Measurements from ENCODE around the gene SYNE2.

Gene SYNE2

DNA sequence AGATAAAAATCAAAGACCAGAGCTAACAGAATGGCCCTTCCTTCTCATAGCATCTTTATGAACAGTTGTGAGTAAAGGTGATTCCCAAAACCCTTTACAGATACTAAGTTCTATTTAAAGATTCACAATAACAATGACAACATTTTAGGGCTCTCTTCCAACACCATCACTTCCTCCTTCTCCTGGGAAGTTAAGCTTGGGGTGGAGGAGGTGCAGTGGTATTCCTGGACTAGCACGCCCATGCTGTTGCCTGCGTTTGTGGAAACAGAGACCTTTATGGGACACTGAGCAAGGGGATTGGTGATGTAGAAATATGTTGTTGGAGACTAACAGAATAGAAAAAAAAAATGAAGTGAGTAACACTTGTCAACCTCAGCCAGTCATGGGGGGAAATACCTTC lies 22.5 kb downstream of the SYNE2 start:
- no peak for DNase-seq

DNA sequence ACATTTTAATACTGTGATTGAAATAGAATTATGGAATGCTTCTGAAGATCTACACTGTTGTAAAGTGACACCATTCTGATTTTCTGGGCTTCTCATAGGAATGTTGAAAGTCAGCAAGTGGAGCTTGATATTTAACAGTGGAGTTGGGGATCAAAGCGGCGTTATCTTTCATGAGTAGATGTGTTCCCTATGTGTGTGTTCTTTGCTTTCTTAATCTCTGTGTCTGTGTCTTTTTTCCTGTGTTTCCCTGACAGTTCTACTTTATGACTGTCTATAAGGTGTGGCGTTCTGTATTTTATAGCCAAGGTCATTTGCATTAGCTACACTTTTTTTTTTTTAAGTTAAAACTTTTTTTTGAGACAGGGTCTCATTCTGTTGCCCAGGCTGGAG lies 24.7 kb downstream of the SYNE2 start:
- no peak for DNase-seq
- ATAC-seq = no peak

More for the DNA sequence above, 22.5 kb downstream of the SYNE2 start:
- no peak for ATAC-seq

DNA sequence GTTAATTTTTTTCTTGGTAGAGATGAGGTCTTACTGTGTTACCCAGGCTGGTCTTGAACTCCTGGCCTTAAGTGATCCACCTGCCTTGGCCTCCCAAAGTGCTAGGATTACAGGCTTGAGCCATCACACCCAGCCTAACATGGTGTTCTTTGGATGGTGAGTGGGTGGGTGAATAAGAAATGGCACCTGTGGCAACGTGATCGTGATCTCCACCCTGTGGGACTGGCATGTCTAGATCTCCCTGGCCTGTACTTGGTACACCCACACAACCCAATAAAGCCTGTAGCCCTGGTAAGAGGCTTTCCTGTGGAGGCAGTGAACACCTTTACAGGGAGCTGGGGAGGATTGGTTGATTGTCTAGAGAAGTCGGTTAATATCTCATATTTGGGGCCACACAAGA lies 25.2 kb downstream of the SYNE2 start:
- ATAC-seq = no peak
- DNase-seq = no peak

DNA sequence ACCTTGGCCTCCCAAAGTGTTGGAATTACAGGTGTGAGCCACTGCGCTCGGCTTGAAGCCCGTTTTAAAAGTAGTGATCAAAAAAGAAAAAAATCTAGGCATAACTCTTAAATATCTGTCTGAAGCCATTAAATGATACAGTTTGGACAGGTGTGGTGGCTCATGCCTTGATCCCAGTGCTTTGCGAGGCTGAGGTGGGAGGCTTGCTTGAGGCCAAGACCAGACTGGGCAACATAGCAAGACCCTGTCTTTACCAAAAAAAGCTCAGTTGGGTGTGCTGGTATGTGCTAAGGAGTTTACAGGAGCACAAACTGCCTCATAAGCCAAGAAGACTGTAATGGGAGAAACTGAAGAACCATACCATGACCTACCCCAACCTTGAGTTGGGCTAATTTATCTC lies 26.0 kb downstream of the SYNE2 start:
- no peak for ATAC-seq
- no peak for DNase-seq

DNA sequence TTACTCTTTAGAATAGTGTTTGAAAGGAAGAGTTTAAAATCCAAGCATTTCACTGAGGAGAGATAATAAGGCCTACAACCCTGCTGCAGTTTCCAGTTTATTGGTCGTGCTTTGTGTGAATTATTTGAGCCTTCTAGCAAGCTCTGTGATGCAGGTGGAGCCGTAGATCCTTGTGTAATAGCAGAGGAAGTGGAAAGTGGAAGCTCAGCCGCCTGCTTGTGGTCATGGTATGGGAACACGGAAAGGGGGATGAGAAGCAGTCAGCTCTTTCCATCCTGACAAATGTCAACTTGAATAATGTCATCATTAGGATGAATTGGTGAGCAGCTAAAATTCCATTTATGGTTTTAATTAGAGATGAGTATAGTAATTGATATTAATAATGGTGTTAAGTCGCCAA lies 29.1 kb downstream of the SYNE2 start:
- ATAC-seq (no peak), DNase-seq (no peak)

DNA sequence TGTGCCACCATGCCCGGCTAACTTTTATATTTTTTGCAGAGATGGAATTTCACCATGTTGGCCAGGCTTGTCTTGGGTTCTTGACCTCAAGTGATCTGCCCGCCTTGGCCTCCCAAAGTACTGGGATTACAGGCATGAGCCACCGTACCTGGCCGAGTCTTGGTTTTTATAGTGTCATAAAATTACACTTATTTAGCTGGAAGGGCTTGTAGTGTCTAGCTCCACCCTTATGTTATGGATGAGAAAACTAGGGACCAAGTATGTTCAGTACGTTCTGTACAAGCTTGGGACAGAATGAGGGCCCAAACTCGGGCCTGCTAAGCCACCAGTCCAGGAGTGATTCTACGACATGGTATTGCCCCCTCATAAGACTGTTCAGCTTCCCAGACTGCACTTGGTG lies 35.1 kb downstream of the SYNE2 start:
- ATAC-seq (no peak), DNase-seq (no peak)

DNA sequence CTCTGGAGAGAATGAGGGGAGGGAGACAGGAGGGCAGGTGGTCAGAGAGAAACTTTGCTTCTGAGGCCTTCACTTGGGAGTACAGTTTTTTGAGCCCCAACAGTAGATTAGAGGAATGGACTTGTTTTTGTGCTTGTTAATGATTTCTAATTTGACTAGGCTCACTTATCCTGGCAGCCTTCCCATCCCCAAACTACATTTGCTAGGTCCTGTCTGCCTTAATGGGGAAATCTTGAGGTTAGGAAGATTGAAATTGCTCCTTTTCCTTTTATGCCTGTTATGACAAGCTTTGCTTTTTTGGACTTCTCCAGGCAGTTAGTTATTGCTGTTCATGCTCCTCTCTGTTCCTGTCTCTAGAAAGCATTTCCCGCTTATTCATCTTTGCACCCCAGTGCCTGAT lies 37.7 kb downstream of the SYNE2 start:
- DNase-seq (no peak), ATAC-seq (no peak)

DNA sequence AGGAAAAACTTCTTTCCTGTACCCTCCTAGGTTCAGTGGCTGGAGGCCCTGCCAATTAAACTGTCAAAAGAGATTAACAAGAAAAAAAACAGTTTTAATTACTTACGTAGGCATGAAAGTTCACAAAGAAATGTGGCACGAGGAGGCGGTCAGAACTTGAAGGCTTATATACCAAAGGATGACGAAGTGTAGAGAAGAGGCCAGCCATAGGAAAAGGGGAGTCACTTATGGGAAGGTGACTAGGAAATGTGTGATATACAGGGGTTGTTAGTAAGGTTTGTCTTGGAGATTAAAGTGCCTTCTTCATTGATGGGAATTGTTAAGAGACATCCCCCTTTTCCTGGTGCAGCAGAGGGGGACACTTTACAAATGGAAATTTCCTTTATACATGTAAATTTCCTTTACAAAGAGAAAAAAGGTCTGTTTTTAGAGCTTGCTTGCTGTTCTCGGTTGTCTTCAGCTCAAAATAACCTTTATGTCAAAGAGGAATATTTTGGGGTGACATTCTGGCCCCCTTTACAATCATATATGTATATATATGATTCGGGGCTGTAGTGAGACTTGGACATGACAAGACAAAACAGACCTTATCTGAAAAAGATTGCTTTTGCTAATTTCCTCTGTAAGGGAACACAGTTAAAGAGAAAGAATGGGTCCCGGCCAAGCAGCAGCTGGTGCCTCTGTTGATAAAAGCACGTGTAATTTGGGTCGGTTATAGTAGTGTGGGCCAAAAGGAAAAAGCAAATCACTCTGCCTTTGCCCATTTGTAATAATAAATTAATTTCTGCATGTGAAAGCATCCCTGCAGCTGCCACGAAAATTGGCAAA lies 38.6 kb downstream of the SYNE2 start:
- DNase-seq (no peak), ATAC-seq (no peak)

DNA sequence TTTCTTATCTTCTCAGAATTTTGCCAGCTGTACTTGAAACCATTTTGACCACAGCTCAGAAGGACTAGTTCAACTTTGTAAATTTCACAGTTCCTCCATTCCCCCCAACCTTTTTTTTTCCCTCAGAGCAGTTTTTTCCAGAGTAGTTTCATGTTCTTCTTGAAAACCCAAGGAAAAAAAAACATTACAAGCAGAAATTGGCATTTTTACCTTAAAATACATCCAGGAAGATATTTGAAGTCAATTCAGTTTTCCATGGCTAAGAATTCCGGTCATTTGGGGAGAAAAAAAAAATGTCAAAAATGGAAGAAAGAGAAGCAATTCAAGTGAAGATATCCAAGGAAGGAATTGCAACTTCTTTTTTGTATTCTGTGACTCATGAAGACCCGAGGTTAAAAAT lies 39.5 kb downstream of the SYNE2 start:
- ATAC-seq (no peak), DNase-seq (no peak)

DNA sequence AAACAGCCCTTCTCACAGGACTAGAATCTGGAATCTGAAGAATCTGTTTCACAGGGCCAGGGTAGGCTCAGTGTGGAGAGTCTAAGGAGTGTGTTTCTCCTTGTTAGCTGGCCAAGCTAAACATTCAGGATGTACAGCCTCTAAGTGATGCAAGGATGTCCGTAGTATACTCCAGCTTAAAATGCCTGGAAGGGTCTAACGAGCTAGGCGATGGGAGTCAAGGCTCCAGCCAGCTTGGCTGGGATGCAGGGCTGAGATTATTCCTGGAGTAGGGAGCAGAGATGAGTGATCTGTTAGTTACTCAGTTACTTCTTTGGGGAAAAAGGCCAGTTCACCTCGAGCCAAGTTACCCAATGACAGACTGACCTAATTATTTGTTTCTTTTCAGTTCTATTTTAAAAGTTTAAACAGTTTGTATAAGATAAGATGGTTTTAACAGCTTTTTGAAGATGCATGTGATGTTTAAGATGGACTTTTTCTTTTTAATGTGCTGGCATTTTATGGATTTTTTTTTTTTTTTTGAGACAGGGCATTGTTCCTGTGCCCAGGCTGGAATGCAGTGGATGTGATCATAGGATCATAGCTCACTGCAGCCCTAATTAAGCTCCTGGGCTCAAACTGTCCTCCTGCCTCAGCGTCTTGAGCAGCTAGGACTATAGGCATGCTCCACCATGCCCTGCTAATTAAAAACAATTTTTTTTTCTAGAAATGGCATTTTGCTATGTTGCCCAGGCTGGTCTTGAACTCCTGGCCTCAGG lies 41.1 kb downstream of the SYNE2 start:
- no peak for DNase-seq

DNA sequence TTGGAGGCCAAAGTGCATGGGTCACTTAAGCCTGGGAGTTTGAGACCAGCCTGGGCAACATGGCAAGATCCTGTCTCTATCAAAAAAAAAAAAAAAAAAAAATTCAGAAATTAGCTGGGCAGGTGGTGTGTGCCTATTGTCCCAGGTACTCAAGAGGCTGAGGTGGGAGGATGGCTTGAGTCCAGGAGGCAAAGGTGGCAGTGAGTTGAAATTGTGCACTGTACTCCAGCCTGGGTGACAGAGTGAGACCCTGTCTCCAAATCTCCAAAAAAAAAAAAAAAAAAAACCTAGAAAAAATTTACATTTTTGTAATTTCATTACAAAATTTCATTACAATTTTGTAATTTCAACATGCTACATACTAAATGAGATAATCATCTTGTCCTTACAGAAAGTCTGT lies 42.7 kb downstream of the SYNE2 start:
- ATAC-seq (no peak), DNase-seq (no peak)

More for the DNA sequence above, 41.1 kb downstream of the SYNE2 start:
- ATAC-seq = no peak

DNA sequence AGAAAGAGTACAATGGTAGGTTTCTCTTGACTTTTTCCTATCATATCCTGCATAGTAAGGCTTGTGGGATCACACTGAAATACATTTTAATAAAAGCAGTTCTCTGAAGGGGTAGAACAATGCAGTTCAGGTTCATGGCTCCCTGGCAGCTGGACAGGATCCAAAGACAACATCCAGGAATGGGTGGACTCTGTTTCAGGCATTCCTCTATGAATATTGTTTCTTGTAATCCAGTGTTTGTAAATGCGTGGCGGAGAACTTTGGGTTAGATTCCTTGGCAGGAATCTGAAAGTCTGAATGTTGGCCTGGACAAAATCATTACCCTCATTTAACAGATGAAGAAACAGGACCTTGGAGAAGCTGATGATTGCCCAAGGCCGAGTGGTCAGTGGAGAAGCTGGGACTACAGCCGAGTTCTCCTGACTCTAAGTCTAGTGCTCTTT lies 43.5 kb downstream of the SYNE2 start:
- ATAC-seq = no peak
- no peak for DNase-seq

DNA sequence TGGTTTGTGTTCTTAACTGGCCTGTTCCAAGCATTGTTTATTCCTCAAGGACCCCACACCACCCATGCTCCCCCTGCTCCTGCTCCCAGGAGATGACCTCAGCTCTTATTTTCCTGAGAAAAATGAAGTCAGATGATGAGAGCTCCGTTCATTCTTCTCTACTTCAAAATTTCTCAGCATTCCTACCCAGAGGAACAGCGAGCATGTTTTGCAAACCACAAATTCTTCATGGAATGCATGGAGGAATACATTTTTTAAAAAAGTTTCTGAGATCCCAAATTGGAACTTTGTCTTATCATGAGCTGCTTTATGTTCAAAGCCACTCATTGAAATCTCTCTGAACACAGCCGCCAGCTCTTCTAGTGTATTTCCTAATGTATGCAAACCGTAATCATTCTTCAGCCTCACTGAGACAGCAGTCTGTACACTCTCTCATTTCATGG lies 44.9 kb downstream of the SYNE2 start:
- ATAC-seq (no peak), DNase-seq (no peak)

DNA sequence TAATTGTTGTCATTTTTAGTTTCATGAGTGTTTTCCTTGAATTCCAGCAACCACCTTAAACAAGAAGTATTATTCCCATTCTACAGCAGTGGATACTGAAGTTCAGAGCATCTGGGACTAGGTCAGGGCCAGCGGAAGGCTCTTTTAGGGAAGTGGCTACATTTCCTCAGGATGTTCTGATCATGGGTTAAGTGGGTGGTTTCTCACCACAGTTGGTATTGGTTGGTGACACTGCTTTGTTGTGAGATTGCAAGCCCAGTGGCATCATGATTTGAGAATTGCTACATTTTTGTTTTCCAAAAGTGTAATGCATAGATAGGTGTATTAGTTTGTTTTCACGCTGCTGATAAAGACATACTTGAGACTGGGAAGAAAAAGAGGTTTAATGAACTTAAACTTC lies 47.1 kb downstream of the SYNE2 start:
- no peak for ATAC-seq
- DNase-seq = no peak

DNA sequence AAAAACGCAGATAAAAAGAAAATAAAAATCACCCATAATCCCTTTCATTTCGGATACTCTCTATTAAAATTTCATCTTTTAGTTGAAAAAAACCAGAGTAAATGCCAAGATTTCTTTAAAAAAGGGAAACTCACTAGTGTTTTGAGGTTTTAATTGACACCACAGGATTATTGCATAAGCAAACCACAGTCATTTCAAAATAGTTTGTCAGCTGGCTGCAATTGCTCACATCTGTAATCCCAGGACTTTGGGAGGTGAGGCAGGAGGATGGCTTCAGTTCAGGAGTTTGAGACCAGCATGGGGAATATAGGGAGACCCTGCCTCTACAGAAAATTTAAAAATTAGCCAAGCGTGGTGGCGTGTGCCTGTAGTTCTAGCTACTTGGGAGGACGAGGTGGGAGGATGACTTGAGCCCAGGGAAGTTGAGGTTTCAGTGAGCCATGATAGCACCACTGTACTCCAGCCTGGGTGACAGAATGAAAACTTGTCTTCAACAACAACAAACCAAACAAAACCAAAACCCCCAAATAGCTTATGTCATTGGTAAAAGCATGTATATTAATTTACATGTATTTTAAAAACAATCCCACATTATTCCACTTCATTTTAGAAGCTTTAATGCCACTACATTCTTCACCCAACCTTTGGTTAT lies 48.8 kb downstream of the SYNE2 start:
- no peak for ATAC-seq
- DNase-seq = no peak

DNA sequence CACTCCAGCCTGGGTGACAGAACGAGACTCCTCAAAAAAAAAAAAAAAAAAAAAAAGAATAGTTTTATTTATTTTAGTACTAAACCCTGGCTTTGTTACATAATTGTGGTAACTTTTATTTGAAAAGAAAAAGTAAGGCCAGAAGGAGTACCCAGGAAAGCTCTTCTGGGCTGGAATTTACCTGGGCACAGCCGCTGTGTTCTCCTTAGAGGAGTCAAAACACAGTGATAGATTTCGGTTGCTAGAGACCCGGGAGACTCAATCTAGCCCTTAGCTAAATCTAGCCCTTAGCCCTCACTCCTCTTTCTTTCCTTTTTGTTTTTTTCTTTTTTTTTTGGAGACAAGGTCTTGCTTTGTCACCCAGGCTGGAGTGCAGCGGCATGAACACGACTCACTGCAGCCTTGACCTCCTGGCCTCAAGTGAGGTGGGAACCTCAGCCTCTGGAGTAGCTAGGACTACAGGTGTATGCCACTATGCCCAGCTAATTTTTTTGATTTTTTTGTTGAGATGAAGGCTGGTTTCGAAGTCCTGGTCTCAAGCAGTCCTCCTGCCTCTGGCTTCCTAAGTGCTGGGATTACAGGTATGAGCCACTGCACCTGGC lies 49.7 kb downstream of the SYNE2 start:
- DNase-seq (no peak), ATAC-seq (no peak)

DNA sequence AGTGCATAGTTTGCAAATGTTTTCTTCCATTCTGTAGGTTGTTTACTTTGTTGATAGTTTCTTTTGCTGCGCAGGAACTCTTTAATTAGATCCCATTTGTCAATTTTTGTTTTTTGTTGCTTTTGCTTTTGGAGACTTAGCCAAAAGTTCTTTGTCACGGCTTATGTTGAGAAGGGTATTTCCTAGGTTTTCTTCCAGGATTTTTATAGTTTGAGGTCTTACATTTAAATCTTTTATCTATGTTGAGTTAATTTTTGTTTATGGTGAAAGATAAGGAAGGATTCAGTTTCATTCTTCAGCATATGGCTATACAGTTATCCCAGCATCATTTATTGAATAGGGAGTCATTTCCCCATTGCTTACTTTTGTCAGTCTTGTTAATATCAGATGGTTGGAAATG lies 51.9 kb downstream of the SYNE2 start:
- no peak for ATAC-seq

DNA sequence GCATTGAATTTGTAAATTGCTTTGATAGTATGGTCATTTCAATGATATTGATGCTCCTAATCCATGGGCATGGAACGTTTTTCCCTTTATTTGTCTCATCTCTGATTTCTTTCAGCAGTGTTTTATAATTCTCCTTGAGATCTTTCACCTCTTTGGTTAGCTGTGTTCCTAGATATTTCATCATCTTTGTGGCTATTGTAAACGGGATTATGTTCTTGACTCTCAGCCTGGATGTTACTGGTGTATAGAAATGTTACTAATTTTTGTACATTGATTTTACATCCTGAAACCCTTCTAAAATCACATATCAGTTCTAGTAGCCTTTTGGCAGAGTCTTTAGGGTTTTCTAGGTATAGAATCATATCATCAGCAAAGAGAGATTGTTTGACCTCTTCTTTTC lies 52.6 kb downstream of the SYNE2 start:
- DNase-seq = no peak
- no peak for ATAC-seq

More for the DNA sequence above, 51.9 kb downstream of the SYNE2 start:
- no peak for DNase-seq

DNA sequence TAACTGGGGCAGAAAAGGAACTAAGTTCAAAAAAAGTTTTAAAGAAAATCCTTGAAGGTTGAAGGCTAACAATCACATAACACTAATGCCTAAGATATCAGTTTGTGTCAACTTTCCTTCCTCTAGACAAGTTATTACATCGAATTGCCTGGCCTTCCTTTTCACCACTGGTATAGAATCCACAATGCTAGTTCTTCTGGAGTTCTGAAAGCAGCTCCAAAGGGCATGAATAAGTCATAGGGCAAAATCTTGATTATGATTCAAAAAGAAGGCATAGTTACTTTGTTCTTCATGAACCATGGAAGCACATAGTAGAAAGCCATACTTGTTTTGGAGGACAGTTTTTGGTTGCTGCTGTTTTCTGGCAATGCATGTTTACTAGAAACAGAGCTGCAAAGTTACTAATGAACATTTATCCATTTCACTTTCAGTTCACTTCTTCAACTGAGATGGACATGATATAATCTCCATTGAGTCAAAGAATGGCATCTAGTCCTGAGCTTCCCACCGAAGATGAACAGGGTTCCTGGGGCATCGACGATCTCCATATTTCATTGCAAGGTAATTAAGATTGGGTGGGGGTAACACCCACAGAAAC lies 56.0 kb downstream of the SYNE2 start:
- ATAC-seq (peak; percentile 36), DNase-seq (no peak)

DNA sequence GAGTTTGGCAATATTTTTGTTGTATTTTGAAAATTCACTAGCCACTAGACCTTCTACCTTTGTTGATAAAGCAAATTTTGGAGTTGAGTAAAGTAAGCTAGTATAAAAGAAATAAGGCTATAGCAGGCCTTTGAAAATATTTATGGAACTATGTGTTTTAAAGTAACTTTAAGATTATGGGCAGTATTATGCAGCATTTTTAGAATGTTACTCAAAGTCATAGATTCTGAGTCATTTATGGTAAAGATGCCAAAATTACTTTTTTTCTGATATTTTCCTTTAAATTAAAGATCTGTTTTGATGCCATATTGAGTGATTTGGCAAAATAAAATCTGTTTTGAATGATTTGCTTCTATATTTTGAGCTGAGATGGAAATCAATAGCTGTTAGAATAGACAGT lies 57.2 kb downstream of the SYNE2 start:
- DNase-seq (no peak), ATAC-seq (no peak)

DNA sequence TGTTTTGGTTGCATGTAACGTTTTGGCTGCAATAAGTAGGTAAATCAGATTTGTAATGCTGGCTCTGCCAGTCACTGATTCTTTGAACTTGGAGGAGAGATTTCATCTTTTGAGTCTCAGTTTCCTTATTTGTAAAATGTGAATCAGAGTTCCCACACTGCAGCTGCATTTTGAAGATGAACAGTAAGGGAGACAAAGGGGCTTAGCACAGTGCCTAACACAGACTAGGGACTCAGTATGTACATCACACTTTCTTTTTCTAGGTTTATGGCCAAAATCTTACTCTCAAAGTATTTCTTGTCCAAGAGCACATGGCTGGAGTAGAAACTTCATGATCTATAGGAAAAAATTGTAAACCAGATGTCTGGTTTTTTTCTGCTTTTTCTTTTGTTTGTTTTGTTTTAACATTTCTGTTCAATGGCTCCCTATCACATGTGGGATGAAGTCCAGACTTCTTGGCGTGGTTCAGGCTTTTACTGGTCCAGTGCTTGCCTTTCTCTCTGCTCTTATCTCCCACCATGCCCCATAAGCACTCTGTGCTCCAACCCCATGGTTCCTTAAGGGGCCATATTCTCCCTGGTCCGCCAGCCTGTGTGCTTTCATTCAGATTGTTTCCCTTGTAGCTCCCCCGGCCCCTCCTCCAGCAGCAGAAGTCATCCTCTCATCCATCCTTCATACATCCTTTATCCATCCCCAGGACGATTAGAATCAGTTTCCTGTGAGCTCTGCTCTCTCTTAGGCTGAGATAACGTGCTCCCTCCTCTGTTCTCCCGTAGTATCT lies 58.0 kb downstream of the SYNE2 start:
- ATAC-seq (peak; percentile 81), DNase-seq (no peak)
